GM18907 (cell line): ENCODE measurements around the gene ENDOD1.

Source experiments
- ATAC-seq: cut with Tn5 transposase; IDR thresholded peaks from one replicate; pipeline ENCODE4 v1.9.1; 2021; ENCODE audit warnings: mild to moderate bottlenecking, moderate library complexity; ENCODE audit not compliant: unreplicated experiment

ENDOD1 gene

GRCh38 chr11:95166781-95167180 lies 77.1 kb downstream of the ENDOD1 start:
- ATAC-seq, result no peak

GRCh38 chr11:95170294-95170693 lies 80.6 kb downstream of the ENDOD1 start:
- ATAC-seq, result no peak

GRCh38 chr11:95175818-95176380 lies 86.3 kb downstream of the ENDOD1 start:
- no peak for ATAC-seq
